GM21515 (cell line): ENCODE results near the gene PHB1.
"Not testable (repeated sequence)": the region's sequence is repeated elsewhere in the genome, so short reads cannot be mapped to it uniquely, and the experiment has no call there.

Source experiments
- ATAC-seq: cut with Tn5 transposase; IDR thresholded peaks from one replicate; pipeline ENCODE4 v1.9.1; 2021; ENCODE audit not compliant: unreplicated experiment

Gene PHB1

DNA sequence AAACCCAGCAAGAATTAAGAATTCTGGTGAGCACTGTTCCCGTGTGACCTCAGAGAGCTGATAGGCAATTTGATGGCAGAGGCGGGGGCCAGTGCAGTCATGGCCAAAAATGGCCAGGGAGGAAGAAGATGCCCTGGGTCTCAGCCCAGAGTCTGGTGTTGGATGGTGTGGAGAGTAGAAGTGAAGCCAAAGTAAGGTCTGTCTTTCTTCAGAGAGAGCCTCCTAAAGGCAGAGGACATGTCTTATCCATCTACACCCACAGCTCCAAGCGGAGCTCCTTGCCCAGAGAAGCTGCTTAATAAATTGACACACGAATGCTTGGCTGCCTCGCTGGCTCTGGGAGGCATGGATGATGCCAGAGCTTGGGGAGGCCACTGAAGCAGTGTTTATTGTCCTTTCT is 32.9 kb downstream of the PHB1 start:
- ATAC-seq: no peak

DNA sequence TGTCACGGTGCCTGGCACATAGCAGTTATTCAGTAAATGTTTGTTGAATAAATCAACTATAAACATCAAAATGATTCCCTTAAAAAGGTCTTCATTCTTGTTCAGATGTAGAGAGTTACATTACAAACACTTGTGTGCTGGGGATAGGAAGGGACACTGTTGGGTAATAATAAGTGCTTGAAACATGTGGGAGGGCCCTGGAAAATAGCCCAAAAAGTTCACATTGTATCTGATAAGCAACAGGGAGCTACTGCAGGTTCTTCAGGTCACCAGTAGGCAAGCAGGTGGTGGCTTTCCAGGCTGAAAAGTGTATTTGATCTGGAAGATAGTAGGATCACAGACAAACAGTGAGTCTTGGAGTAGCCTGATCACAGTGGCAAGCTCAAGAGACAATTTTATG is 33.6 kb downstream of the PHB1 start:
- no peak for ATAC-seq

DNA sequence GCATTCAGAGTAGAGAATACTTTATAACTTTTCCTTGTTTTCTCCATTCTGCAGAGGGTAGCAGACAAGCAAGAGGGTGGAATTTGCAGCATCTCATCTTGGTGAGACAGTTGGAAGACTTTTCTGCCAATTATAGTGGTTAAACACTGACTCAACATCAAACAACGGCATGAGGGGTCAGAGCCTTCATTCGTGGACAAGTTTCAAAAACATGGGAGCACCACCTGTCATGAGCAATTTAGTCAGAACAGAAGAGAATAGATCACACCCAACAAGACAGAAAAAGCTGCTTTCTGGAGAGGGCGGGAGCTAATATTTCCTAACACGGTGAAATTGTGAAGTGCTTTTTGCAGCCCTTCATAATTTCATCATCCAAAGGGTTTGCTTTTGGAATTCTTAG is 34.8 kb downstream of the PHB1 start:
- ATAC-seq: no peak

DNA sequence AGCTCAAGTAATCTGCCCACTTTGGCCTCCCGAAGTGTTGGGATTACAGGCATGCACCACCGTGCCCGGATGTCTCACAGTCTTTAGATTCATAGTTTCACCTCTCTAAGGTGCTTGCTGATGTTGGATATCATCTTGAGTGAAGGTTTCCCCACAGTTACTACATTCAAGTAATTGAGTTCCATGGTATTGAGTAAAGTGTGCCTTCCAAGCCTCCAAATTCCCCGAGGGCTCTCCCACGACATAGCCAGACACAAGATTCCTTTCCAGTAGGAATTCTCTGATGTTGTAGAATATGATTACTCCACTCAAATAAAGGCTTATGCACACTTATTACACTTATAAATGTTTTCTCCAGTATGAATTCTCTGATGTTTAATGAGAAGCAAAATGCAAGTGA is 36.4 kb downstream of the PHB1 start:
- no peak for ATAC-seq

DNA sequence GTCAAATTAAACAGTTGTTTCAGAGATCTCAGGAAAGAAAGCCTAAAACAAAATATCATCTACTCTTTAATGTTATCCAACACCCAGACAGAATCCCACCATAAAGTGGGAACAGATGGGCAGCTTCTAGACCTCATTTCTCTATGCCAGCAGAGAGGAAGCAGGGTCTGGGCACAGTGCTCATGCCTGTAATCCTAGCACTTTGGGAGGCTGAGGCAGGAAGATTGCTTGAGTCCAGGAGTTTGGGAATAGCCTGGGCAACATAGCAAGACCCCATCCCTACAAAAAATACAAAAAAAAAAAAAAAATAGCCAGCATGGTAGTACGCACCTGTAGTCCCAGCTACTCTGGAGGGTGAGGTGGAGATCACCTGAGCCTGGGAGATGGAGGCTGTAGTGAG is 39.1 kb downstream of the PHB1 start:
- ATAC-seq: no peak

DNA sequence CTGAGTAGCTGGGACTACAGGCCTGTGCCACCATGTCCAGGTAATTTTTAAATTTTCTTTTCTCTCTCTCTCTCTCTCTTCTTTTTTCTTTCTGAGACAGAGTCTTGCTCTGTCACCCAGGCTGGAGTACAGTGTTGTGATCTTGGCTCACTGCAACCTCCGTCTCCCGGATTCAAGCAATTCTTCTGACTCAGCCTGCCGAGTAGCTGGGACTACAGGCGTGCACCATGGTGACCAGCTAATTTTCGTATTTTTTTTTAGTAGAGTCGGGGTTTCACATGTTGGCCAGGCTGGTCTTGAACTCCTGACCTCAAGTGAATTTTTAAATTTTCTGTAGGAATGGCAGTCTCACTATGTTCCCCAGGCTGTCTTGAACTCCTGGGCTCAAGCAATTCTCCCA is 41.6 kb downstream of the PHB1 start:
- ATAC-seq: no peak

DNA sequence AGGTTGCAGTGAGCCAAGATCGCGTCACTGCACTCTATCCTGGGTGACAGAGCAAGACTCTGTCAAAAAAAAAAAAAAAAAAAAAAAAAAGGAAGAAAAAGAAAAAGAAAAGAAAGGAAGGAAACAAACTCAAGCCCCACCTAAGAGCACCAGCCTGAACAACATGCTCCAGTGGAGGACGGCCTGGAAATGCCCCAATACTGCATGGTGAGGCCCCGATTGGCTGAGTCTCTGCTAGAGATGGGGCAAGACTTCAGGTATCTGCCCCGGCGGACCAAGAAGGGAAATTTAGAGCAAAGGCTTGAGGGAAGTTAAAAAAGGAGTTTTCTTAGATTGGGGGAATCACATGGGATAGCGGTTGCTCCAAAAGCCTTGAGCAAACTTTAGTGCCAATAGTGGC is 42.3 kb downstream of the PHB1 start:
- no peak for ATAC-seq

DNA sequence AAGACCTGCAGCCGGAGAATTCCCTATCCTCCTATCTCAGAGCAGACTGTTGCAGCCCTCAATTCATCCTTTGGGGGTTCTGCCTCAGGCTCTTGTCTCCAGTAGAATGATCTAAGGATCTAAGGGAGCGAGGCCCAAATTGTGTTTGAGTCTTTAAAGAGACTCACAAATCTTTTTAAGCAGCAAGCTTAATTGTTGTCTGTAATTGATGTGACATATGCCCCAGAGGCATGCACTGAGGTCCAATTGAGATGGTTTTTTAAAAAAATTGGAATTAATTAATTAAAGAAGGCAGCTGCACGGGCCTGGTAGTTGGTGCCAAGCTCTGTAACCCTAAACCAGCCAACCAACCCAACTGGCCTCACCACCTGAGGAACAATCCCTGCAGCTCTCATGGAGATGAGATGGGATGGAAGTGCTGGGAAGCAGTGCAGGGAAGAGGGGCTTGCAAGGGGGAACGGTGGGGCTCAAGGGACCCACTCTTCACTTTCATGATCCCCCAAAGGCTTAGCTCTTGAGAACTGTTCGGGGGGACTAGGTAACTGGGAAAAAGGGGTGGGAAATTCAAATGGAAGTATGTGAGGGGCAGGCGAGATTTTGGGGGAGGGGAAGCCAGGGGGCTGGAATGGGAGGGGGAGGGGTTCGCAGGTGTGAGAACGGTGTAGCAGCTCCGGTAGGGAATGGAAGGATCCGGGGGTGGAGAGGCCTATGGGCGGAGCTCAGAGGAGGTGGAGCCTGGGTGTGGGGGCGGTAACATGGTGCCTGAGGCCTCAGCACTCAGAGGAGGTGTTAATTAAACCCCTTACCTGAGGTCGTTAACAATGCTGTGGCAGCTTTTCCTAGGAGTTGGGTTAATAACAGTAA is 43.5 kb downstream of the PHB1 start:
- ATAC-seq: no peak

DNA sequence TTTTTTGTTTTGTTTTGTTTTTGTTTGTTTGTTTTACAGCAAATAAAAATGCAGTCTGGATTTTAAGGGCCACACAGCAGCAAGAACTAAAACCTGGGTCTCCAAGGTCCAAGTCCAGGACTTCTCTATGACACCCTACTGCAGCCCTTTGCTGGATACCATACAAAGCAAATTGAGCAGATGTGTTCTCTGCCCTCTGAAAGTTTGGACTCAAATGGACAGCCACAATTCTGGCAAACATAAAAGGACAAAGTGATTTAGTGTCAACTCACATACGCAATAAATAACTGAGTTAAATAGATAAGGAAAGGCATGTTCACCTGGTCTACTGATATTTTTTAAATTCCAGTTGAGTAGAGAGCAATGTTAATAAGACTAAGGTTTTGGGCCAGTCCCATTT is 44.9 kb downstream of the PHB1 start:
- ATAC-seq: no peak

DNA sequence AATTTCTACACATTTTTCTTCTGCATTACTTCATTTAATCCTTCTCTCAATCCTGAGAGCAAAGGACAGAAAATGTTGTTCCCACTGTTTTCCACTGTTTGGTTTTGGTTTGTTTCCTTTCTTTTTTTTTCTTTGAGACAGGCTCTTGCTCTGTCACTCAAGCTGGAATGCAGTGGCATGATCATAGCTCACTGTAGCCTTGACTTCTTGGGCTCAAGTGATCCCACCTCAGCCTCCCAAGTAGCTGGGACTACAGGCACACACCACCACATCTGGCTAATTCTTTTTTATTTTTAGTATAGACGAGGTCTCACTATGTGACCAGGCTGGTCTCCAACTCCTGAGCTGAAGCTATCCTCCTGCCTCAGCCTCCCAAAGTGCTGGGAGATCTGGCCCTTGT is 45.6 kb downstream of the PHB1 start:
- ATAC-seq: no peak

DNA sequence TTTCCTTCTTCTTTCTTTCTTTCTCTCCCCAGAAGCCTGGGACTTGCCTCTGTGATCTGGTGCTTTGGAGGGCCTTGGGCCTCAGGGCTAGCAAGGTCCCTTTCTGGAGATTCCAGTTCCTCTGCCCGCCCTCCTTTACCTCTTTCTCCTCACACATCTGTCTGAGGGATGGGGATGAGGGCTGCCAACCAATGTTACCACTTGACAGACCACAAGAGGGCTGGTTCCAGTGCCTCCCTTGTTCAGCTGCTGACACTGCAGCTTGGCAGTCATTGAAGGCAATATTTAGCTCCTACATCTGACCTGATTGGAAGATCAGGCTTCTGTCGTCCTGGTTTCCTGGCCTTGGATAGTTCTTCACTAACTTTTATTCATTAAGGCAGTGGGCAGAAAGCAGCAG is 49.0 kb downstream of the PHB1 start:
- ATAC-seq: no peak

DNA sequence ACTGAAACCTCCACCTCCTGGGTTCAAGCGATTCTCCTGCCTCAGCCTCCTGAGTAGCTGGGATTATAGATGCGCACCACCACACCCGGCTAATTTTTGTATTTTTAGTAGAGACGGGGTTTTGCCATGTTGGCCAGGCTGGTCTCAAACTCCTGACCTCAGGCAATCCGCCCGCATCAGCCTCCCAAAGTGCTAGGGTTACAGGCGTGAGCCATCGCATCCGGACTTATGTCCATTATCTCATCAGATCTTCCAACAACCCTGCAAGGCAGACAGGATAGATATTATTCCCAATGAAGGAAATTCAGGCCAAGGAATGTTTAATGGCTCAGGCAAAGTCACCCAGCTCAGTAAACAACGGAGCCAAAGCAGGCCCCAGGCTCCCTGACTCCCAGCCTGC is 49.6 kb downstream of the PHB1 start:
- not testable (repeated sequence) for ATAC-seq

DNA sequence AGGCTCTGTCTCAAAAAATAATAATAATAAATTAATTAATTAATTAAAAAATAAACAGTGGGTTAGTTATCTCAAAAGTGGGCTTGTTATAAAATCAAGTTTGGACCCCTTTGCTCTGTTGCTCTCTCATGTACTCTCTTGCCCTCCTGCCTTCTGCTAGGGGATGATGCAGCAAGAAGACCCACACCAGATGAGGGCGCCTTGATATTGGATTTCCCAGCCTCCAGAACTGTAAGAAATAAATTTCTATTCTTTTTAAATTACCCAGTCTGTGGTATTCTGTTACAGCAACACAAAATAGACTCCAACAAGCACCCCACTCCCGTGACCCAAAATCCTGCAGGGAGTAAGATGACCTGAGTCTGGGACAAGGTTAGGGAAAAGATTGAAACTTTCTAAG is 50.6 kb downstream of the PHB1 start:
- ATAC-seq: no peak

DNA sequence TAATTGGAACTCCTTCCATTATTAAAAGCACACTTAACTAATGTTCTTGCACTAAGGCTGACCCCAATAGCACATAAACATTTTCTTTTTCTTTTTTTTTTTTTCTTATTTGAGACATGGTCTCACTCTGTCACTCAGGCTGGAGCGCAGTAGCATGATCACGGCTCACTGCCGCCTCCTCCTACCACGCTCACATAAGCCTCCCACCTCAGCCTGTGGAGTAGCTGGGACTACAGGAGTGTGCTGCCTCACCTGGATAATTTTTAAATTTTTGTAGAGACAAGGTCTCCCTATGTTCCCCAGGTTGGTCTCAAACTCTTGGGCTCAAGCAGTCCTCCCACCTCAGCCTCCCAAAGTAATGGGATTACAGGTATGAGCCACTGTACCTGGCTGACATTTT is 51.4 kb downstream of the PHB1 start:
- no peak for ATAC-seq

DNA sequence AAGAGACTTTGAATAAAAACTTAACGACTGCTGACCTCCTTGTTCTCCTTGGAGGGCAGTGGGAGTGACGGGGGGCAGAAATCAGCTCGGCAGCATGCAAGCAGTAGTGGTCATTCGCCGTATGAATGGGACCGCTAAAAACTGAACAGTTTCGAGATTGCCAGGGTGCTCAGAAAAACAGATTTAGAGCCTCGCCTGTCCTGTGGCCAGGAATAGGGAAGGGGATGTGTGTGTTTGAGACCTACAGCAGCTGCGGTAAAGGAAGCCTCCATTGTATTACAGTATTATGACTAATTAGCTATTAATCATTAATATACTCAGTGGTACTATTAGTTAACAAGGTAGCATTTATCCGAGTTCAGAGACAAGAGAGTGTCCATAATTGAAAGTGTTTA is 52.0 kb downstream of the PHB1 start:
- ATAC-seq: no peak

DNA sequence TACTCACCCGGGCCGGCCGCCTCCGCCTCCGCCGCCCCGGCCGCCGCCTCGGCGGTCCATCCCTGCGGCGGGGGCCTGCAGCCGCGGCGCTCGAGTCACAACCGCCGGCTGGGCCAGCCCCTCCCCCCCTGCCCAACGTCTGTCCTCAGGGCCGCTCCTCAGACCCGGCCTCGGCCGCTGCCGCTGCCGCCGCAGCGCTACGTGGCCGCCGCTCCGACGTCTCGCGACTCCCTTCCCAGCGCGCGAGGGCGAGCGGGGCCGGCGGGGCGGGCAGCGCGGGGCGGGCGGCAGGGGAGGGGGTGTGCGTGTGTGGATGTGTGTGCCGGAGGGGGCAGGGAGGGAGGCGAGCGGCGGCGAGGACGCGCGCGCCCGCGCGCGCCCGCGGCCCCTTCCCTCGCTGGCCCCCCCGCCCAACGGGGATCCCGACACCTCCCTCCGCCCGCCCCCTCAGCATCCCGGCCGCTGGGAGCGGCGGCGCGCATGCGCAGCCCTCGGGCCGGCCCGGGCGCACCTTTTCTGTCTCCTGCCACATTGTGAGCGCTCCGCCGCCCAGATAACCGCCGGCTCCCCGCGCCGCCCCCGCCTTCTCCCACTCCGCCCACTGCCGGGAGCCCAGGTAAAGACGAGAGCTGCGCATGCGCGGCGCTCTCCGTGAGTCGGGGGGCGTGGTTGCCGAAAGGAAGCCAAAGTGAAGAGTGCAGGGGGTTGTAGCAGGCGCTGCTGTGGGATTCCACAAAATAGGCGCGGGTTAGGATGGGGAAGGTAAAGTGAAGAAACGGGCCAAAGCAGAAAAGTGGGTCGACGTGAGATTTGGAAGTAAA is 52.6 kb downstream of the PHB1 start, which contains the start of gene ZNF652:
ZNF652 (minus strand) TSS at position 349 of the 821 bp plus-strand sequence. CDS start 44,525 bp downstream, outside the sequence.
- ATAC-seq: peak; percentile 57

DNA sequence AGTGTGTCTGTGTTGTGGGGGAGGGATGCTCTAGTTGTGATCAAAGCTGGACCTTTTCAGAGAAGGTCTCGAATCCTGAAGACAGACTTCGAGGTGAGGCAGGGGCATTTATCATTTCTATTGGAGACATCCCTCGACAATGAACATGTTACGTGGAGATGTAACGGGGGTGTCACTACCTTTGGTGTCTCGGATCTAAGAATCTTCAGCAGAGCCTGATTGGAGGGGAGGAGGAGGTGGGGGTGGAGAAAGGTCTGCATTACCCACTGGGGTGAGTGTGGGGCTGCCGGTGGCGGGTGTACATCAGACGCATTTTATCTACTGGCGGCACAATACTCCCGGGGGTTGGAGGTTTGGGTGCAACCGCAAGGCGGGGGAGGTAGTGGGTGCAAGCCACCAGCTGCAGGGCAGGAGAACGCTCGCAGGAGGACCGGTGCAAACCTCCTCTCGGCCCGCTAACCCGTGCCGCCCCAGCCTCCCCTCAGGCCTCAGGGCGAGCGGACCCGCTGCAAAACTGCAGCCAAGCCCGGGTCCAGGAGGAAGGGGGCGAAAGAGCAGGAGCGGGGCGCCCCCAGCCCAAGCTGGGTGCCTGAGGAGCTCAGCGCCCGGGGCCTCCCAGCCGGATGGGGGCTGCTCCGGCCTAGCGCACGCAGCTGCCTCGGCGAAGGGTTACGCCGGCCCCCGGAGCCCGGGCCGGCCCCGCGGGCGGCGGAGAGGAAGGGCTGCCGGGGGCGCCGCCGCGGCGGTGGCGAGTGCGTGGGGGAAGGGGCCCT is 53.4 kb downstream of the PHB1 start:
- peak; percentile 25 for ATAC-seq

DNA sequence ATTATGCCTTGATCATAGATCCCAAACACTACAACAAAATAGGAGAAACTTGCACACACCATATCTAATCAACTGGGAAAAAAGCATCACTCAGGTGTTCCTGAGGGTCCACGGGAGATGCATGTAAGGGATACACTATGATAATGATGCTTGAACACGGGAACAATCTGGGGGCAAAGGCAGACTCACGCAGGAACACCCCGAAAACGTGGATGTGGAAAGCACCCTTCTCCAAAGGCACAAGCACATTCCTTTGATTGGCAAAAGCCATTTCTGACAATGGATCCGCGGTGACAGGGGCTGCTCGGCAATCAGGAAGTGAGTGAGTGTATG is 53.9 kb downstream of the PHB1 start:
- ATAC-seq: no peak

DNA sequence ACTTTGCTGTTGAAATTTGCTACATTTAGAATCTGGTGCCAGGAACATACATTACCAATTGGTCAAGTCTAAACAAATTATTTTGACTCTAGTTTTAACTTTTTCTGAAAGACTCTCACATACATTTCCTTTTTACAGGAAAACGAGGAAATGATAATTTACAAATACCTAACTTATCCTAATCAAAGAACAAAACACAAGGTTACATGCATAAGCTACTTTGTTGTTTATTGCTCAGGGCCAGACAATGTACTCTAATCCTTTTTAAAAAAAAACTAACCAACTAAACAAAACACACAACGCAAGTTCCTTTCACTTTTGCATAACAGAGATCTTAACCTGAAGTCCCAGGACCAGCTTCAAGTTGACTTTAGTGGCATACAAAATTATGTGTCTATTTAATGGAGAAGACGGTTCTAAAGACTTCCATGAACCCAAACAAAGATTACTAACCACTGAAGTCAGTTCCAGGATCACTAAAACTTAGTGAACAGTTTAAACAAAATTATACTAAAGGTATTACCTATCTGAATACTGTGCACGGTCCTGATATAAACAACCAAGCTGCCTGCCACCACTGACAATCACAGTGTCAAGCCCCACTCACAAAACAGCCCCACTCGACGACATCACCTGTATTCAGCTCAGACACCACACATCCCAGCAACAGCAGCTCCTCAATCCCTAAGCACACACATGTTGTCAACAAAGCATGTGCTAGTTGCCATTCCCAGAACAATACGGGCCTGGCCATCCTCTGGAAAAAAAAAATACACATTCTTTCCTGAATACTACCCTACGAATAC is 54.5 kb downstream of the PHB1 start:
- ATAC-seq: no peak

DNA sequence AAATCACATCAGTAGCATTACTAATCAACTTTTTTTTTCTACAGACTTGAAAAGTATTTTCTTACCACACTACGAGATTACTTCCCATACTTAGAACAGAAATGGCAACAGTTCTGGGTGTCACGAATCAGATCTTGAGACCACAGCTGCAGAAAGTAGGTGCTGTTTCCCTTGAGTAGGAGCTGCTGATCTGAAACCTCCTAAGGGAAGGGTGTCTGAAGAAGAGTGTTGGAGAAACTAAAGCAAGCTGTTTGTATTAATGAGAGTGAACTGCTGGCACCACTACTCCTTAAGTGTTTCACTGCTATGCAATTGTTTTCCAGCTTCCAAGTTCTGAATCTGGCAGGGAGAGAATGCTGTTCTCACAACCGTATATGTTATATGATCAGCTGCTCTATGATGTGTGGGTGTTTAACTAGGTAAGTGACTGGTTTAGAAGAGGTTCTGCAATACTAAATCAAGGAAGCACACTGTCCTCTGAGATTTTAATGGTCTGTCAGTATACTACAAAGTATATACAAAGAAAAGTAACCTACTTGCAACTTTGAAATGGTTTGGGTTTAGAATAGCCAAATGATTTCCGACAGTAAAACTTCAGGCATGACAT is 55.9 kb downstream of the PHB1 start:
- no peak for ATAC-seq
